Liver (tissue), 9 donors: ENCODE measurements around the gene KRTAP12-1. TPM values are rescaled to one million over a fixed set of nuclear protein-coding genes. Genes with fewer than 3 reads are reported as not detected.
"Not testable (repeated sequence)": the region's sequence is repeated elsewhere in the genome, so short reads cannot be mapped to it uniquely, and the experiment has no call there.

Source experiments
- DNase-seq: peaks from one replicate; pipeline ENCODE4 v3.0.0-alpha.2; 2017; ENCODE audit warnings: low spot score
- H3K27ac ChIP-seq, 2 donors: one replicate each; pipeline ENCODE4 v1.7.0; 2013; ENCODE audit warnings: inconsistent platforms in 2 of 2, low read length in 2 of 2, control low read depth in 1 of 2, low read depth in 1 of 2, mild to moderate bottlenecking in 1 of 2
- H3K27me3 ChIP-seq, 4 donors: one replicate each; pipeline versions ENCODE4 v1.6.1 to v1.7.0; 2013; ENCODE audit warnings: low read length in 3 of 4, inconsistent platforms in 1 of 4, mild to moderate bottlenecking in 1 of 4, moderate library complexity in 1 of 4; ENCODE audit not compliant: control insufficient read depth in 4 of 4, insufficient read depth in 4 of 4
- H3K36me3 ChIP-seq, 4 donors: one replicate each; pipeline versions ENCODE4 v1.6.1 to v1.7.0; 2013; ENCODE audit warnings: low read length in 3 of 4, mild to moderate bottlenecking in 3 of 4, low read depth in 1 of 4, moderate library complexity in 1 of 4; ENCODE audit not compliant: control insufficient read depth in 4 of 4, insufficient read depth in 3 of 4
- H3K4me1 ChIP-seq, 4 donors: one replicate each; pipeline versions ENCODE4 v1.6.1 to v1.7.0; 2013; ENCODE audit warnings: low read length in 3 of 4, mild to moderate bottlenecking in 3 of 4, moderate library complexity in 1 of 4; ENCODE audit not compliant: control insufficient read depth in 4 of 4, insufficient read depth in 4 of 4
- H3K4me3 ChIP-seq, 3 donors: one replicate each; pipeline versions ENCODE4 v1.6.1 to v1.7.0; 2013; ENCODE audit warnings: low read length in 3 of 3, control low read depth in 1 of 3, low read depth in 1 of 3, mild to moderate bottlenecking in 1 of 3
- H3K9ac ChIP-seq, 2 donors: one replicate each; pipeline ENCODE4 v1.7.0; 2013; ENCODE audit warnings: low read length in 2 of 2, mild to moderate bottlenecking in 2 of 2, moderate library complexity in 2 of 2, control low read depth in 1 of 2, low read depth in 1 of 2
- H3K9me3 ChIP-seq, 4 donors: one replicate each; pipeline versions ENCODE4 v1.6.1 to v1.7.0; 2013; ENCODE audit warnings: low read length in 3 of 4; ENCODE audit not compliant: control insufficient read depth in 4 of 4
- EGR1 ChIP-seq, 2 donors: IDR thresholded peaks; 2 replicates each; pipeline ENCODE4 v1.6.1; 2016 to 2018; ENCODE audit warnings: antibody characterized with exemption in 2 of 2, low read depth in 2 of 2
- FOXA1 ChIP-seq: IDR thresholded peaks from 2 replicates; pipeline ENCODE4 v1.6.1; 2016; ENCODE audit warnings: antibody characterized with exemption
- FOXA2 ChIP-seq: IDR thresholded peaks from 2 replicates; pipeline ENCODE4 v1.6.1; 2016; ENCODE audit warnings: antibody characterized with exemption
- GABPA ChIP-seq, 2 donors: IDR thresholded peaks in 1 of 2; conservative IDR thresholded peaks in 1 of 2; 2 replicates each; pipeline ENCODE4 v1.6.1; 2016; ENCODE audit warnings: antibody characterized with exemption in 2 of 2, mild to moderate bottlenecking in 1 of 2, moderate library complexity in 1 of 2
- JUND ChIP-seq, 2 donors: IDR thresholded peaks; 2 replicates each; pipeline ENCODE4 v1.6.1; 2016; ENCODE audit warnings: antibody characterized with exemption in 2 of 2
- NR2F2 ChIP-seq: IDR thresholded peaks from 2 replicates; pipeline ENCODE4 v1.6.1; 2016; ENCODE audit warnings: antibody characterized with exemption
- RAD21 ChIP-seq, 2 donors: IDR thresholded peaks; 2 replicates each; pipeline ENCODE4 v1.6.1; 2016; ENCODE audit warnings: antibody characterized with exemption in 2 of 2, mild to moderate bottlenecking in 2 of 2
- REST ChIP-seq: IDR thresholded peaks from 2 replicates; pipeline ENCODE4 v1.6.1; 2016; ENCODE audit warnings: antibody characterized with exemption, mild to moderate bottlenecking
- RXRA ChIP-seq, 2 donors: IDR thresholded peaks; 2 replicates each; pipeline ENCODE4 v1.6.1; 2017 to 2018; ENCODE audit warnings: antibody characterized with exemption in 2 of 2, mild to moderate bottlenecking in 1 of 2
- TAF1 ChIP-seq: conservative IDR thresholded peaks from 2 replicates; pipeline ENCODE4 v1.6.1; 2016; ENCODE audit warnings: antibody characterized with exemption, mild to moderate bottlenecking
- WGBS: extraction: QIAGEN DNeasy Blood & Tissue Kit; methylation state at CpG from one replicate; pipeline ENCODE4 v1.1.7; 2013; 5-methylcytosine and 5-hydroxymethylcytosine counted together
- polyA plus RNA-seq, 2 donors: library from polyadenylated mRNA; stranded (reverse) in 1 of 2; unstranded in 1 of 2; fragments of 200-250 nt in 1 of 2; fragments of >200 nt in 1 of 2; fragmentation: Nextera tagmentation in 1 of 2; extraction: Ambion mirVana in 1 of 2; gene quantifications; one replicate each; pipeline versions ENCODE4 v1.2.1 to v1.2.3, GENCODE V29; 2013 to 2015
- total RNA-seq, 2 donors: library from RNA; depleted of rRNA; stranded (reverse); fragments of >200 nt; gene quantifications; one replicate each; pipeline ENCODE4 v1.2.3, GENCODE V29; 2014
- TF ChIP-seq, protein P1 (sequence below): IDR thresholded peaks from 2 replicates; pipeline ENCODE4 v1.6.1; 2016; ENCODE audit warnings: antibody characterized with exemption
- TF ChIP-seq, protein P2 (sequence below): IDR thresholded peaks from 2 replicates; pipeline ENCODE4 v1.6.1; 2016; ENCODE audit warnings: antibody characterized with exemption
- TF ChIP-seq, protein P3 (sequence below): fragments of 150-350 bp; IDR thresholded peaks from 2 replicates; pipeline ENCODE4 v1.5.1; 2017; ENCODE audit warnings: improper control_type of control experiment, low read depth, low read length; ENCODE audit not compliant: missing input control
- donor health status: healthy.
- donor health status: healthy.
- donor health status: healthy.
- donor health status: healthy.
- donor health status: healthy.

Gene KRTAP12-1
- total and polyA plus RNA-seq, 4 donors: not detected

GRCh38 chr21:44686843-44687561, 5.0 kb upstream of the KRTAP12-1 start (continued):
- no peak for TF ChIP-seq RAD21 (IDR thresholded peaks at IDR 0.05)
- no peak for TF ChIP-seq RXRA (IDR thresholded peaks at IDR 0.05)

GRCh38 chr21:44686000-44686781, 4.2 kb upstream of the KRTAP12-1 start:
- H3K36me3 ChIP-seq: no peaks in the 10 kb centered on the region
- no peak overlapping the region for H3K4me3 ChIP-seq
- TF ChIP-seq, protein P1, sequence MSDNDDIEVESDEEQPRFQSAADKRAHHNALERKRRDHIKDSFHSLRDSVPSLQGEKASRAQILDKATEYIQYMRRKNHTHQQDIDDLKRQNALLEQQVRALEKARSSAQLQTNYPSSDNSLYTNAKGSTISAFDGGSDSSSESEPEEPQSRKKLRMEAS: no peak
- TF ChIP-seq REST: no peak
- TF ChIP-seq, protein P2, sequence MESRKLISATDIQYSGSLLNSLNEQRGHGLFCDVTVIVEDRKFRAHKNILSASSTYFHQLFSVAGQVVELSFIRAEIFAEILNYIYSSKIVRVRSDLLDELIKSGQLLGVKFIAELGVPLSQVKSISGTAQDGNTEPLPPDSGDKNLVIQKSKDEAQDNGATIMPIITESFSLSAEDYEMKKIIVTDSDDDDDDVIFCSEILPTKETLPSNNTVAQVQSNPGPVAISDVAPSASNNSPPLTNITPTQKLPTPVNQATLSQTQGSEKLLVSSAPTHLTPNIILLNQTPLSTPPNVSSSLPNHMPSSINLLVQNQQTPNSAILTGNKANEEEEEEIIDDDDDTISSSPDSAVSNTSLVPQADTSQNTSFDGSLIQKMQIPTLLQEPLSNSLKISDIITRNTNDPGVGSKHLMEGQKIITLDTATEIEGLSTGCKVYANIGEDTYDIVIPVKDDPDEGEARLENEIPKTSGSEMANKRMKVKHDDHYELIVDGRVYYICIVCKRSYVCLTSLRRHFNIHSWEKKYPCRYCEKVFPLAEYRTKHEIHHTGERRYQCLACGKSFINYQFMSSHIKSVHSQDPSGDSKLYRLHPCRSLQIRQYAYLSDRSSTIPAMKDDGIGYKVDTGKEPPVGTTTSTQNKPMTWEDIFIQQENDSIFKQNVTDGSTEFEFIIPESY: no peak
- TF ChIP-seq JUND (IDR thresholded peaks at IDR 0.05): no peak
- TF ChIP-seq, protein P3, sequence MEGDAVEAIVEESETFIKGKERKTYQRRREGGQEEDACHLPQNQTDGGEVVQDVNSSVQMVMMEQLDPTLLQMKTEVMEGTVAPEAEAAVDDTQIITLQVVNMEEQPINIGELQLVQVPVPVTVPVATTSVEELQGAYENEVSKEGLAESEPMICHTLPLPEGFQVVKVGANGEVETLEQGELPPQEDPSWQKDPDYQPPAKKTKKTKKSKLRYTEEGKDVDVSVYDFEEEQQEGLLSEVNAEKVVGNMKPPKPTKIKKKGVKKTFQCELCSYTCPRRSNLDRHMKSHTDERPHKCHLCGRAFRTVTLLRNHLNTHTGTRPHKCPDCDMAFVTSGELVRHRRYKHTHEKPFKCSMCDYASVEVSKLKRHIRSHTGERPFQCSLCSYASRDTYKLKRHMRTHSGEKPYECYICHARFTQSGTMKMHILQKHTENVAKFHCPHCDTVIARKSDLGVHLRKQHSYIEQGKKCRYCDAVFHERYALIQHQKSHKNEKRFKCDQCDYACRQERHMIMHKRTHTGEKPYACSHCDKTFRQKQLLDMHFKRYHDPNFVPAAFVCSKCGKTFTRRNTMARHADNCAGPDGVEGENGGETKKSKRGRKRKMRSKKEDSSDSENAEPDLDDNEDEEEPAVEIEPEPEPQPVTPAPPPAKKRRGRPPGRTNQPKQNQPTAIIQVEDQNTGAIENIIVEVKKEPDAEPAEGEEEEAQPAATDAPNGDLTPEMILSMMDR: no peak
- no peak for TF ChIP-seq GABPA (IDR thresholded peaks at IDR 0.05 in 1 of 2, conservative IDR thresholded peaks at IDR 0.05 in 1 of 2)
- no peak for TF ChIP-seq RAD21 (IDR thresholded peaks at IDR 0.05)
- TF ChIP-seq EGR1 (IDR thresholded peaks at IDR 0.05; ENCODE audit: low read depth in 2 of 2): no peak
- no peak for TF ChIP-seq FOXA1
- TF ChIP-seq TAF1: no peak
- no peak for TF ChIP-seq RXRA (IDR thresholded peaks at IDR 0.05)
- no peak for TF ChIP-seq NR2F2
- no peak for TF ChIP-seq FOXA2
- DNase-seq: peak; percentile 25
- WGBS: 33% methylated on average over 14 of the region's 14 CpGs
- H3K9ac ChIP-seq: no peak overlapping the region
- no peaks in the 10 kb centered on the region for H3K9me3 ChIP-seq
- no peaks in the 10 kb centered on the region for H3K4me1 ChIP-seq
- H3K27me3 ChIP-seq: peaks cover 0 to 2% (median under 1%) of the 10 kb centered on the region in 4 donors
- H3K27ac ChIP-seq: no peak overlapping the region

DNA sequence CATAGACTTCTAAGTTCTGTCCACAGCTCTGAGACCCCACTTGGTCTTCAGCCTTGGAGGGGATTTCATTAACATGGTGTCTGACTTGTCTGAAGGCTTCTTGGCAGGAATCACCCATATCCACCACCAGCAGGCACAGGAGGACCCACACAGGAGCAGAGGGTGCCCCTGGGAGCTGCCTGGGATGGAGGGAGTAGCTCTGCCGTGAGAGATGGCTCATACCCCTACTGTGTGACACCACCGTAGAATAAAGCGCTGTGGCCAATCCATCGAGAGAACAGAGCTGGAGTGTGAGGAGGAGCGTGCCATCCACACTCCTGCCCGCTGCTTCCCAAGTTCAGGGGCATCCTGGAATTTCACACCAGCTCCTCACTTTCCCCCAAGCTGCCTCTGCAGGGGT, 3.1 kb upstream of the KRTAP12-1 start:
- H3K9ac ChIP-seq, H3K27me3 ChIP-seq, DNase-seq, H3K36me3 ChIP-seq, H3K4me3 ChIP-seq, H3K4me1 ChIP-seq, H3K27ac ChIP-seq, H3K9me3 ChIP-seq: not testable (repeated sequence)
- WGBS: 67% methylated on average over 6 of the region's 6 CpGs
